Measurements from ENCODE around the gene KIF26B.
"Not testable (repeated sequence)": the region's sequence is repeated elsewhere in the genome, so short reads cannot be mapped to it uniquely, and the experiment has no call there.

Gene KIF26B

GRCh38 chr1:245398180-245398579 is 243.4 kb downstream of the KIF26B start:
- no peak for DNase-seq
- intact Hi-C loops (cut with DNase I) = no loop called here

- DNase-seq = no peak
- intact Hi-C loops (cut with DNase I) = no loop called here
These were observed 247.2 kb downstream of the KIF26B start for GRCh38 chr1:245401881-245402587.

GRCh38 chr1:245402998-245403397 is 248.2 kb downstream of the KIF26B start:
- intact Hi-C loops (cut with DNase I); DNase-seq: not testable (repeated sequence)

GRCh38 chr1:245404527-245404926 is 249.7 kb downstream of the KIF26B start:
- intact Hi-C loops (cut with DNase I) = no loop called here
- DNase-seq = no peak

GRCh38 chr1:245404952-245405351 is 250.2 kb downstream of the KIF26B start:
- DNase-seq = no peak
- intact Hi-C loops (cut with DNase I) = no loop called here

- intact Hi-C loops (cut with DNase I) = no loop called here
These were observed 251.6 kb downstream of the KIF26B start for GRCh38 chr1:245406426-245406825.

GRCh38 chr1:245407983-245408382 is 253.2 kb downstream of the KIF26B start:
- intact Hi-C loops (cut with DNase I) = no loop called here
- no peak for DNase-seq

More at GRCh38 chr1:245406426-245406825, 251.6 kb downstream of the KIF26B start:
- no peak for DNase-seq

- no peak for DNase-seq
- intact Hi-C loops (cut with DNase I) = no loop called here
These were observed 254.8 kb downstream of the KIF26B start for GRCh38 chr1:245409341-245410195.

- intact Hi-C loops (cut with DNase I) = no loop called here
- DNase-seq = no peak
These were observed 256.7 kb downstream of the KIF26B start for GRCh38 chr1:245411245-245412036.

- intact Hi-C loops (cut with DNase I) = no loop called here
- no peak for DNase-seq
These were observed 257.5 kb downstream of the KIF26B start for GRCh38 chr1:245412306-245412705.

- intact Hi-C loops (cut with DNase I) = no loop called here
- DNase-seq = no peak
These were observed 262.0 kb downstream of the KIF26B start for GRCh38 chr1:245416781-245417180.

GRCh38 chr1:245418077-245418476 is 263.3 kb downstream of the KIF26B start:
- peak in 2 of 10 donors; percentile 20 to 85 for DNase-seq
- intact Hi-C loops (cut with DNase I) = no loop called here

GRCh38 chr1:245419461-245419978 is 264.7 kb downstream of the KIF26B start:
- intact Hi-C loops (cut with DNase I) = no loop called here
- no peak for DNase-seq

GRCh38 chr1:245419989-245420388 is 265.2 kb downstream of the KIF26B start:
- DNase-seq = no peak
- intact Hi-C loops (cut with DNase I) = no loop called here

GRCh38 chr1:245420926-245421325 is 266.1 kb downstream of the KIF26B start:
- DNase-seq = no peak
- intact Hi-C loops (cut with DNase I) = no loop called here

- DNase-seq = no peak
- intact Hi-C loops (cut with DNase I) = no loop called here
These were observed 273.9 kb downstream of the KIF26B start for GRCh38 chr1:245428681-245429080.

GRCh38 chr1:245431706-245432105 is 276.9 kb downstream of the KIF26B start:
- no peak for DNase-seq
- intact Hi-C loops (cut with DNase I) = no loop called here

GRCh38 chr1:245432228-245432875 is 277.6 kb downstream of the KIF26B start:
- no peak for DNase-seq
- intact Hi-C loops (cut with DNase I) = no loop called here

- no peak for DNase-seq
- intact Hi-C loops (cut with DNase I) = no loop called here
These were observed 278.8 kb downstream of the KIF26B start for GRCh38 chr1:245433561-245433960.

- intact Hi-C loops (cut with DNase I) = no loop called here
- peak in 1 of 10 donors; percentile 52 for DNase-seq
These were observed 279.5 kb downstream of the KIF26B start for GRCh38 chr1:245434280-245434679.

Data from posterior cingulate gyrus (tissue), 11 donors.